H9 (cell line): Measurements from ENCODE around the gene SFRP2. TPM values are rescaled to one million over a fixed set of nuclear protein-coding genes. Genes with fewer than 3 reads are reported as not detected.

Source experiments
- DNase-seq: peaks from one replicate; pipeline ENCODE4 v3.0.0-alpha.2; 2017
- H2AFZ ChIP-seq: one replicate; pipeline ENCODE4 v1.6.1; 2013; ENCODE audit warnings: mild to moderate bottlenecking, low read length, control low read depth, moderate library complexity
- H2AK5ac ChIP-seq: 2 replicates; pipeline ENCODE4 v1.6.1; 2013; ENCODE audit warnings: low read length, control low read depth, mixed read lengths; ENCODE audit not compliant: insufficient read length
- H2BK120ac ChIP-seq: one replicate; pipeline ENCODE4 v1.6.1; 2013; ENCODE audit warnings: low read depth, mild to moderate bottlenecking, low read length, control low read depth, inconsistent platforms; ENCODE audit not compliant: poor library complexity, severe bottlenecking
- H2BK12ac ChIP-seq: 2 replicates; pipeline ENCODE4 v1.6.1; 2013; ENCODE audit warnings: low read length, control low read depth, mixed read lengths, low read depth; ENCODE audit not compliant: insufficient read length
- H2BK15ac ChIP-seq: 2 replicates; pipeline ENCODE4 v1.6.1; 2013; ENCODE audit warnings: low read depth, low read length, control low read depth
- H2BK20ac ChIP-seq: one replicate; pipeline ENCODE4 v1.6.1; 2013; ENCODE audit warnings: low read depth, mild to moderate bottlenecking, low read length, control low read depth, inconsistent platforms; ENCODE audit not compliant: poor library complexity, severe bottlenecking
- H2BK5ac ChIP-seq: 2 replicates; pipeline ENCODE4 v1.6.1; 2013; ENCODE audit warnings: low read length, control low read depth, mixed read lengths; ENCODE audit not compliant: insufficient read length
- H3K14ac ChIP-seq: 2 replicates; pipeline ENCODE4 v1.6.1; 2013; ENCODE audit warnings: low read length, control low read depth; ENCODE audit not compliant: insufficient read depth
- H3K18ac ChIP-seq: 2 replicates; pipeline ENCODE4 v1.6.1; 2013; ENCODE audit warnings: low read depth, mild to moderate bottlenecking, mixed read lengths, low read length, control low read depth; ENCODE audit not compliant: insufficient read length
- H3K23ac ChIP-seq: 2 replicates; pipeline ENCODE4 v1.6.1; 2013; ENCODE audit warnings: low read length, control low read depth, mixed read lengths, low read depth; ENCODE audit not compliant: insufficient read length
- H3K23me2 ChIP-seq: 2 replicates; pipeline ENCODE4 v1.6.1; 2013; ENCODE audit warnings: low read depth, mild to moderate bottlenecking, mixed read lengths, low read length, control low read depth; ENCODE audit not compliant: insufficient read length, poor library complexity, severe bottlenecking
- H3K27ac ChIP-seq: 2 replicates; pipeline ENCODE4 v1.5.1; 2013; ENCODE audit warnings: low read length, control low read depth, mixed read lengths, low read depth; ENCODE audit not compliant: insufficient read length
- H3K27me3 ChIP-seq: 2 replicates; pipeline ENCODE4 v1.6.1; 2013; ENCODE audit warnings: low read length, control low read depth, inconsistent platforms; ENCODE audit not compliant: insufficient read depth
- H3K4ac ChIP-seq: 2 replicates; pipeline ENCODE4 v1.6.1; 2013; ENCODE audit warnings: low read depth, mild to moderate bottlenecking, control low read depth, inconsistent platforms, low read length, moderate library complexity
- H3K4me1 ChIP-seq: 2 replicates; pipeline ENCODE4 v1.6.1; 2013; ENCODE audit warnings: low read length, control low read depth, inconsistent platforms; ENCODE audit not compliant: insufficient read depth
- H3K4me2 ChIP-seq: 2 replicates; pipeline ENCODE4 v1.6.1; 2013; ENCODE audit warnings: low read length, control low read depth, mixed read lengths; ENCODE audit not compliant: insufficient read length, insufficient read depth
- H3K56ac ChIP-seq: 2 replicates; pipeline ENCODE4 v1.6.1; 2013; ENCODE audit warnings: low read depth, mild to moderate bottlenecking, mixed read lengths, low read length, control low read depth; ENCODE audit not compliant: insufficient read length
- H3K79me1 ChIP-seq: 2 replicates; pipeline ENCODE4 v1.6.1; 2013; ENCODE audit warnings: low read depth, mild to moderate bottlenecking, moderate library complexity, low read length, control low read depth, inconsistent platforms; ENCODE audit not compliant: insufficient read depth, poor library complexity, severe bottlenecking
- H3K79me2 ChIP-seq: 2 replicates; pipeline ENCODE4 v1.6.1; 2013; ENCODE audit warnings: low read length, control low read depth, inconsistent platforms; ENCODE audit not compliant: insufficient read depth
- H3K9ac ChIP-seq: 2 replicates; pipeline ENCODE4 v1.6.1; 2013; ENCODE audit warnings: low read length, control low read depth, mixed read lengths; ENCODE audit not compliant: insufficient read length; ENCODE audit errors: extremely low read depth
- H3K9me3 ChIP-seq: one replicate; pipeline ENCODE4 v1.6.1; 2013; ENCODE audit warnings: low read depth, low read length, inconsistent platforms; ENCODE audit not compliant: control insufficient read depth
- H3T11ph ChIP-seq: one replicate; pipeline ENCODE4 v1.6.1; 2013; ENCODE audit warnings: mild to moderate bottlenecking, low read length, control low read depth, inconsistent platforms
- H4K20me1 ChIP-seq: one replicate; pipeline ENCODE4 v1.6.1; 2013; ENCODE audit not compliant: control insufficient read depth, insufficient read length, insufficient read depth
- H4K5ac ChIP-seq: 2 replicates; pipeline ENCODE4 v1.6.1; 2013; ENCODE audit warnings: low read depth, mild to moderate bottlenecking, mixed read lengths, low read length, control low read depth; ENCODE audit not compliant: insufficient read length
- H4K8ac ChIP-seq: replicated peaks from 2 replicates; pipeline ENCODE4 v1.6.1; 2013; ENCODE audit warnings: low read length, control low read depth, mixed read lengths, low read depth; ENCODE audit not compliant: insufficient read length
- H4K91ac ChIP-seq: 2 replicates; pipeline ENCODE4 v1.6.1; 2013; ENCODE audit warnings: low read depth, mild to moderate bottlenecking, moderate library complexity, mixed read lengths, low read length, control low read depth; ENCODE audit not compliant: insufficient read length
- H3K27ac Mint-ChIP-seq, 3 experiments: 2 replicates in 2 of 3; 3 replicates in 1 of 3; pipeline ENCODE4 v1.8.0; 2020 to 2021; ENCODE audit warnings: mixed read lengths in 3 of 3, mild to moderate bottlenecking in 1 of 3, moderate library complexity in 1 of 3
- H3K27me3 Mint-ChIP-seq: 2 replicates; pipeline ENCODE4 v1.8.0; 2021; ENCODE audit warnings: low read depth, mild to moderate bottlenecking, moderate library complexity, mixed read lengths
- H3K36me3 Mint-ChIP-seq, 3 experiments: 2 replicates in 2 of 3; 3 replicates in 1 of 3; pipeline ENCODE4 v1.8.0; 2020 to 2021; ENCODE audit warnings: low read depth in 3 of 3, mixed read lengths in 3 of 3; ENCODE audit not compliant: insufficient read depth in 1 of 3
- H3K4me1 Mint-ChIP-seq, 2 experiments: 2 replicates each; pipeline ENCODE4 v1.8.0; 2020; ENCODE audit warnings: mixed read lengths in 2 of 2
- H3K4me3 Mint-ChIP-seq, 2 experiments: 2 replicates in 1 of 2; 3 replicates in 1 of 2; pipeline ENCODE4 v1.8.0; 2020 to 2021; ENCODE audit warnings: mild to moderate bottlenecking in 2 of 2, mixed read lengths in 2 of 2, moderate library complexity in 1 of 2
- H3K9me3 Mint-ChIP-seq, 2 experiments: 2 replicates in 1 of 2; 3 replicates in 1 of 2; pipeline ENCODE4 v1.8.0; 2020; ENCODE audit warnings: mild to moderate bottlenecking in 2 of 2, mixed read lengths in 2 of 2, moderate library complexity in 1 of 2
- WGBS: extraction: QIAGEN DNeasy Blood & Tissue Kit; methylation state at CpG from one replicate; pipeline ENCODE4 v1.1.7; 2013; ENCODE audit warnings: missing lambda C conversion rate, low lambda C conversion rate, mixed read lengths; ENCODE audit not compliant: insufficient read length; ENCODE audit errors: extremely low coverage; 5-methylcytosine and 5-hydroxymethylcytosine counted together
- total RNA-seq: library from RNA; stranded (reverse); gene quantifications from 2 replicates; pipeline ENCODE4 v1.2.1, GENCODE V29; 2021
- TF ChIP-seq, protein P1 (sequence below): fragments of 200-600 bp; sonication (generic); conservative IDR thresholded peaks from 3 replicates; pipeline ENCODE4 v1.8.0; 2021; ENCODE audit warnings: antibody characterized with exemption, mild to moderate bottlenecking

The SFRP2 gene
- total RNA-seq, 1 experiment from 2014 or later, result 156 TPM

DNA sequence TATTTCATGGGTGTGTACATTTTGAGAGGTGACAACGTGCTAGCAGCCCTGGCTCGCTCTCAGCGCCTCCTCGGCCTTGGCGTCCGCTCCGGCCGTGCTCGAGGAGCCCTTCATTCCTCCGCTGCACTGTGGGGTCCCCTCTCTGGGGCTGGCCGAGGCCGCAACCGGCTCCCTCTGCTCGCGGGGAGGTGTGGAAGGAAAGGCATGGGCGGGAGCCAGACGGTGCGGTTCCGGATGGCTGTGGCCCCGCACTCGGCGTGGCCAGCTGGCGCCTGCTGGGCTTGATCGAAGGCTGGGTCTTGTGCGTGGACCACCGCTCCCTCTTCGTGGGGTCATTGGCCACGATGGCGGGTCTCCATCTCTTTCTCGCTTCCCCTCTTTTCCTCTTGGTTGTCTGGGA lies 17.2 kb upstream of the SFRP2 start:
- no peaks in the 10 kb centered on the region for H3K4me1 ChIP-seq
- H3K9ac ChIP-seq, result no peak overlapping the region
- TF ChIP-seq, protein P1, sequence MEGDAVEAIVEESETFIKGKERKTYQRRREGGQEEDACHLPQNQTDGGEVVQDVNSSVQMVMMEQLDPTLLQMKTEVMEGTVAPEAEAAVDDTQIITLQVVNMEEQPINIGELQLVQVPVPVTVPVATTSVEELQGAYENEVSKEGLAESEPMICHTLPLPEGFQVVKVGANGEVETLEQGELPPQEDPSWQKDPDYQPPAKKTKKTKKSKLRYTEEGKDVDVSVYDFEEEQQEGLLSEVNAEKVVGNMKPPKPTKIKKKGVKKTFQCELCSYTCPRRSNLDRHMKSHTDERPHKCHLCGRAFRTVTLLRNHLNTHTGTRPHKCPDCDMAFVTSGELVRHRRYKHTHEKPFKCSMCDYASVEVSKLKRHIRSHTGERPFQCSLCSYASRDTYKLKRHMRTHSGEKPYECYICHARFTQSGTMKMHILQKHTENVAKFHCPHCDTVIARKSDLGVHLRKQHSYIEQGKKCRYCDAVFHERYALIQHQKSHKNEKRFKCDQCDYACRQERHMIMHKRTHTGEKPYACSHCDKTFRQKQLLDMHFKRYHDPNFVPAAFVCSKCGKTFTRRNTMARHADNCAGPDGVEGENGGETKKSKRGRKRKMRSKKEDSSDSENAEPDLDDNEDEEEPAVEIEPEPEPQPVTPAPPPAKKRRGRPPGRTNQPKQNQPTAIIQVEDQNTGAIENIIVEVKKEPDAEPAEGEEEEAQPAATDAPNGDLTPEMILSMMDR, result no peak
- H3K27ac Mint-ChIP-seq, result no peak overlapping the region
- H3K4me2 ChIP-seq, result no peak overlapping the region
- H3K27me3 ChIP-seq, result no peaks in the 10 kb centered on the region
- H3K56ac ChIP-seq, result no peak overlapping the region
- peaks cover 0 to 3% of the 10 kb centered on the region in 2 experiments; a peak in 3 of 5 replicates for H3K9me3 Mint-ChIP-seq
- no peak overlapping the region for H2BK120ac ChIP-seq
- DNase-seq, result no peak
- H3K18ac ChIP-seq, result no peak overlapping the region
- H3K27me3 Mint-ChIP-seq, result no peaks in the 10 kb centered on the region; the same call in 1 of the 2 replicates
- peaks cover 0 to 5% (median 2%) of the 10 kb centered on the region in 3 experiments; a peak in 3 of 7 replicates for H3K36me3 Mint-ChIP-seq
- no peak overlapping the region for H2AK5ac ChIP-seq
- no peaks in the 10 kb centered on the region for H3K9me3 ChIP-seq
- H3K14ac ChIP-seq, result no peak overlapping the region
- no peaks in the 10 kb centered on the region for H3K79me1 ChIP-seq
- no peak overlapping the region for H3T11ph ChIP-seq
- H2BK20ac ChIP-seq, result no peak overlapping the region
- no CpG with 5 or more reads among the region's 30 CpGs for WGBS
- no peaks in the 10 kb centered on the region for H4K20me1 ChIP-seq
- H3K27ac ChIP-seq, result no peak overlapping the region
- no peak overlapping the region for H4K91ac ChIP-seq
- H3K79me2 ChIP-seq, result no peaks in the 10 kb centered on the region
- H3K4me3 Mint-ChIP-seq, result no peak overlapping the region
- H3K23me2 ChIP-seq, result no peaks in the 10 kb centered on the region
- no peak overlapping the region for H2BK15ac ChIP-seq
- H3K4me1 Mint-ChIP-seq, result no peaks in the 10 kb centered on the region
- H3K23ac ChIP-seq, result no peak overlapping the region
- H2AFZ ChIP-seq, result no peak overlapping the region
- no peak overlapping the region for H4K5ac ChIP-seq
- H3K4ac ChIP-seq, result no peak overlapping the region
- no peak overlapping the region for H2BK5ac ChIP-seq
- H2BK12ac ChIP-seq, result no peak overlapping the region
- no peak overlapping the region for H4K8ac ChIP-seq
